ENCODE measurements around the gene USP14.
"Not testable (repeated sequence)": the region's sequence is repeated elsewhere in the genome, so short reads cannot be mapped to it uniquely, and the experiment has no call there.

Gene USP14
- 46.9 reads per million, percentile 67 among the genes with 10 or more reads in this experiment for total RNA-seq

- peak; percentile 95 for DNase-seq
These were observed at the start of gene USP14 for GRCh38 chr18:158128-159036. Gene USP14, plus strand, starts transcription at chr18:158557. Its CDS starts 142 bp downstream, at chr18:158699.

- DNase-seq = not testable (repeated sequence)
These were observed 49.7 kb upstream of the USP14 start for GRCh38 chr18:108665-109063.

- DNase-seq = peak; percentile 19
These were observed 49.0 kb upstream of the USP14 start for GRCh38 chr18:109130-109921.

- peak; percentile 5 for DNase-seq
These were observed 48.5 kb upstream of the USP14 start for GRCh38 chr18:109922-110261.

- DNase-seq = peak; percentile 20
These were observed 47.8 kb upstream of the USP14 start for GRCh38 chr18:110351-111201.

GRCh38 chr18:111306-112014 lies 46.9 kb upstream of the USP14 start:
- peak; percentile 58 for DNase-seq

GRCh38 chr18:112015-112733 lies 46.2 kb upstream of the USP14 start:
- DNase-seq = peak; percentile 18

GRCh38 chr18:120539-121260 lies 37.7 kb upstream of the USP14 start:
- DNase-seq = not testable (repeated sequence)

- DNase-seq = no peak
These were observed 23.3 kb upstream of the USP14 start for GRCh38 chr18:135045-135444.

GRCh38 chr18:136433-136832 lies 21.9 kb upstream of the USP14 start:
- DNase-seq = no peak

GRCh38 chr18:137327-137726 lies 21.0 kb upstream of the USP14 start:
- no peak for DNase-seq

GRCh38 chr18:140670-141266 lies 17.6 kb upstream of the USP14 start:
- DNase-seq = no peak

- not testable (repeated sequence) for DNase-seq
These were observed 15.6 kb upstream of the USP14 start for GRCh38 chr18:142624-143296.

- DNase-seq = no peak
These were observed 9.5 kb upstream of the USP14 start for GRCh38 chr18:148841-149240.

GRCh38 chr18:154151-154550 lies 4.2 kb upstream of the USP14 start:
- DNase-seq = no peak

GRCh38 chr18:155688-156087 lies 2.7 kb upstream of the USP14 start:
- DNase-seq = no peak

- no peak for DNase-seq
These were observed 1.7 kb upstream of the USP14 start for GRCh38 chr18:156514-157230.

GRCh38 chr18:159037-159652 lies 788 bp downstream of the USP14 start:
- no peak for DNase-seq

GRCh38 chr18:159933-160332 lies 1.6 kb downstream of the USP14 start:
- no peak for DNase-seq

Data from effector CD4-positive, alpha-beta T cell (primary cell).